Measurements from ENCODE around the gene CADPS.

The CADPS gene

DNA sequence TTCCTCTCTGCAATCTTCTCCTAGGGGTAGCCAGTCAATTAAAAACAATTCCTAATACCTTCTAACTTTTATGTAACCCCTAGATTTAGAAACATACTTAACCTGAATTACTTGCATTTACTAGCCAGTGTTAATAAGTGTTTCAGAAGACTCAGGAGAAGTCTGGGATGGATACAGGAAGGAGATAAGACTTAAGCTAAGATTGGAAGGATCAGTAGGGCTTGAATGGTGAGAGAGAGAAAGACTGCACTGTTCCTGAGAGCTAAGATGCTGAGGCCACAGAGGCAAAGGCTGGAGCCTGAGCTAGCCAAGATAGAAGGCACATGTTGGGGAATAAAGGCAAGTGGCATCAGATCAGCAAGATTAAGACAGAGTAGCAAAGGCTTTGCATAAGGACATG lies 30.1 kb upstream of the CADPS start:
- no peaks in the 10 kb centered on the region for H3K27me3 ChIP-seq
- H3K4me3 ChIP-seq, result no peak overlapping the region
- H3K27ac ChIP-seq, result no peak overlapping the region
- no peaks in the 10 kb centered on the region for H4K20me1 ChIP-seq
- no peak for TF ChIP-seq Cebpa-rat (IDR thresholded peaks at IDR 0.05)
- no peak overlapping the region for H3K9ac ChIP-seq
- no peak overlapping the region for H3K4me2 ChIP-seq
- no peaks in the 10 kb centered on the region for H3K4me1 ChIP-seq
- H3K36me3 ChIP-seq, result no peaks in the 10 kb centered on the region
- no peaks in the 10 kb centered on the region; a peak in 1 of 22 replicates for H3K9me3 ChIP-seq (replicated peaks in 1 of 11)

DNA sequence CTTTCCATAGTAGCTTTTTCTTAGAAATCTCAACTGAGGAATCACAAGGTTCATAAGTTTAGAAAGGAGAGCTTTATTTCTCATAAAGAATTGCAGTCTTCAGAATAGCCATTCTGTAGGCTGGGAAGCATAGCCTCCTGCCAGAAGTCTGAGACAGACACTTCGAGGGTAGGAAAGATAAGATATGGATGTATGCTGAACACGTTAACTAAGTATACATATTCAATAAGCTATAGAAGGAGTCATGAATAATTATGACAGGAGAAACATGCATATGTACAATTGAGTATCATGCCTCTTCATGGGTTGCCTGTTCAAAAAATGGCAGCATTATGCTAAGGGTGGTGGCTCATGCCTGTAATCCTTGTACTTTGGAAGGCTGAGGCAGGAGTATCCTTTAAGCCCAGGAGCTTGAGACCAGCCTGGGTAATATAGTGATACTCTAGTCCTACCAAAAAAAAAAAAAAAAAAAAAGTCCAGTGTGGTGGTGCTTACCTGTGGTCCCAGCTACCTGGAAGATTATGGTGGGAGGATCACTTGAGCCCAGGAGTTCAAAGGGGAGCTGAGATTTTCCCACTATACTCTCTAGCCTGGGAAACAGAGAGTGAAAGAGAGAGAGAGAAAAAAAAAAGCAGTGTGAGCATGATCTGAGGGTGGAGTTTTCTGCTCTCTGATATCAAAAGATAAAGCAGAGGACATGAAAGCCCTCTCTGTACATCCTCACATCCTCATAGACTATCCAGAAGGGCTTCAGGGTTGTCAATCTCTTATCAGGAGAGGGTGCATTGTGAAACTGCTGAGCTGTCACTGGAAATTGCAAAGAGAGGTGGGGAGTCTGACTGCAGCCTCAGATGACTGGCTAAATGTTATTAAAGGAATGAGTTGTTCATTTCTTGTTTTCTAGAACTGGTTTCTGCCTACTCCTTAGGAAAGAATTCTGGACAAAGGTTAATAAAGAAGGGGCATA lies 23.6 kb upstream of the CADPS start:
- Histone ChIP-seq H4K20me1 (no peaks in the 10 kb centered on the region), H3K9me3 (replicated peaks in 1 of 11) (peaks cover 0 to 20% (median 0%) of the 10 kb centered on the region in 11 experiments; a peak in 7 of 22 replicates), H3K4me3 (no peak overlapping the region), H3K27me3 (no peaks in the 10 kb centered on the region), H3K4me2 (no peak overlapping the region; a peak in 1 of 22 replicates), H3K9ac (no peak overlapping the region), H3K27ac (no peak overlapping the region), H3K4me1 (peaks cover 0 to 18% (median 10%) of the 10 kb centered on the region in 10 experiments; a peak in 11 of 20 replicates), H3K36me3 (no peaks in the 10 kb centered on the region)
- TF ChIP-seq Cebpa-rat (IDR thresholded peaks at IDR 0.05), result no peak

DNA sequence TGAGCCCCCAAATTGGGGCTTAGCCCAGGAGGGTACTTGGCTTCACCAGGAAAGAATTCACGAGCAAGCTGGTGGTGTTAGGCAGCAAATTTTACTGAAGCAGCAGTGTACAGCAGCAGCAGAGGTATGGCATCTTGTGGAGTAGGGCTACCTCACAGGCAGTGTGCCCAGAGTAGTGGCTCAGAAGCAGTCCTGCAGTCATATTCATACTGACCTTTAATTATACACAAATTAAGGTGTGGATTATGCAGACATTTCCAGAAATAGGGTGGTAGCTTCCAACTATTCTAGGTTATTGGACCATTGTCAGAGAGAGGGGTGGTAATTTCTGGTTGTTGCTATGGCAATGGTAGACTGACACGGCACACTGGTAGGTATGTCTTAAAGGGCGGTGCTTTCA lies 20.7 kb upstream of the CADPS start:
- no peak overlapping the region for H3K4me3 ChIP-seq
- TF ChIP-seq Cebpa-rat (IDR thresholded peaks at IDR 0.05), result no peak
- peaks cover 0 to 18% (median 10%) of the 10 kb centered on the region in 10 experiments; a peak in 11 of 20 replicates for H3K4me1 ChIP-seq

DNA sequence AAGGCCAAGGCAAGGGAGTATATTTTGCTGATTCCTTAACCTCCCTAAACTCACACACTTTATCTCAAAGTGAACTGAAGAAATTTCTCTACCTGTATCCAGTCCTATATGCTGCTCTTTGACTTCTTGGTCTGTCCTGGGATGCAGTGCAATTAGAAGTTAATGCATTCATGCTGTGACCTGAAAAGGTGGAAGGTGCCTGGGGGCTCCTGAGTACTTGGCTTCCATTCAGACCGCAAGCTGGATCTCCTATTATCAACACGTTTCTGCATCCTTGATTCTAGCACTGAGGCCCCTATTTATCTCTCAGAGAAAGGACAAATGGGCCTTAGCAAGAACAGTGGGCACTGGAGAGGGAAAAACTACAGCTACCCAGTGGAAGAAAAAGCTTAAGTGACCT lies 17.7 kb upstream of the CADPS start:
- no peak overlapping the region for H3K4me3 ChIP-seq
- H3K27me3 ChIP-seq, result no peaks in the 10 kb centered on the region
- H3K27ac ChIP-seq, result no peak overlapping the region
- H3K4me1 ChIP-seq, result peaks cover 0 to 14% (median 10%) of the 10 kb centered on the region in 10 experiments; a peak in 11 of 20 replicates
- H3K4me2 ChIP-seq, result no peak overlapping the region
- H3K36me3 ChIP-seq, result no peaks in the 10 kb centered on the region
- TF ChIP-seq Cebpa-rat (IDR thresholded peaks at IDR 0.05), result no peak
- H4K20me1 ChIP-seq, result no peaks in the 10 kb centered on the region
- peaks cover 0 to 24% (median 0%) of the 10 kb centered on the region in 11 experiments; a peak in 7 of 22 replicates for H3K9me3 ChIP-seq (replicated peaks in 1 of 11)
- no peak overlapping the region for H3K9ac ChIP-seq

More for the DNA sequence above, 20.7 kb upstream of the CADPS start:
- Histone ChIP-seq H3K36me3 (no peaks in the 10 kb centered on the region), H4K20me1 (no peaks in the 10 kb centered on the region), H3K27me3 (no peaks in the 10 kb centered on the region), H3K27ac (no peak overlapping the region), H3K4me2 (no peak overlapping the region), H3K9ac (no peak overlapping the region), H3K9me3 (replicated peaks in 1 of 11) (peaks cover 0 to 24% (median 0%) of the 10 kb centered on the region in 11 experiments; a peak in 7 of 22 replicates)

DNA sequence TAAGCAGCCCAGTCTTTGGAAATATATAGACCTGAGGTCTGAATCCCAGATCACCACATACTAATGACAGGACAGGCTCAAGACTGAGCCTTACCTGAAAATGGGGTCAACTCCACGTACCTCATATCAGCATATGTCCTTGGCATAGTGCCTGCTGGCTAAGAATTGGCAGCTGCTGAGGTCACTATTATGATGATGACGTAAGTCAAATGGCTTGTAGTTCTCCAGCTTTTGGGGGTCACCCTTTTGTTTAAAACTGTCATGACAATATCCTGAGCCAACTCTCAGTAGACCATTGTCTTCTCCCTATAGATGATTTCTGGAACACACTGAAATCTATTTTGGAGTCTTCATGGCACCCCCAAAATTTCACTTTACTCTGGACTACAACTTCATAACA lies 16.8 kb upstream of the CADPS start:
- Histone ChIP-seq H3K36me3 (no peaks in the 10 kb centered on the region), H3K9ac (no peak overlapping the region), H4K20me1 (no peaks in the 10 kb centered on the region), H3K4me3 (no peak overlapping the region), H3K27ac (no peak overlapping the region), H3K27me3 (no peaks in the 10 kb centered on the region), H3K4me1 (peaks cover 0 to 14% (median 10%) of the 10 kb centered on the region in 10 experiments; a peak in 11 of 20 replicates), H3K9me3 (replicated peaks in 1 of 11) (peaks cover 0 to 24% (median 0%) of the 10 kb centered on the region in 11 experiments; a peak in 7 of 22 replicates), H3K4me2 (no peak overlapping the region)
- TF ChIP-seq Cebpa-rat (IDR thresholded peaks at IDR 0.05), result no peak

DNA sequence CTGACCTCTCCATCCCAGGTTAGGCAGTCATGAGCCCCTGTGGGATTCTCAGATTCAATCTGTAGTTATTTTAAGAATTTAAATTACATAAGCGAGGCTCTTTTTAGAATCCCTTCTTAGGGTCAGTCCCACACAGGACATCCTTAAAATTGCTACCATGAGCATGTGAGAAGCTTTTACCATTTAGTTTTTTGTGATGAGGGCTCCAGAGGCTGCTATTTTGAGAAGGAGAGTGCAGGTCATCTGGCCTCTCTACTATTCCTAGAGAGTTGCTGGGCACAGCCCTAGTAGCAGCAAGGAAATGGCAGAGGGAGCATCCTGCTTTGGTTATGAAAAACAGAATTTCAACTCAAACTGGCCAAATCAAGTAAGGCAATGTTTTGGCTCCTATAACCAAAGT lies 13.6 kb upstream of the CADPS start:
- no peaks in the 10 kb centered on the region for H3K36me3 ChIP-seq
- peaks cover 0 to 7% (median 0%) of the 10 kb centered on the region in 11 experiments; a peak in 4 of 22 replicates for H3K9me3 ChIP-seq (replicated peaks in 1 of 11)
- H3K4me3 ChIP-seq, result no peak overlapping the region
- no peaks in the 10 kb centered on the region for H3K27me3 ChIP-seq
- H3K4me1 ChIP-seq, result no peaks in the 10 kb centered on the region; a peak in 1 of 20 replicates
- no peak overlapping the region for H3K27ac ChIP-seq
- no peak for TF ChIP-seq Cebpa-rat (IDR thresholded peaks at IDR 0.05)
- H3K4me2 ChIP-seq, result no peak overlapping the region
- no peaks in the 10 kb centered on the region for H4K20me1 ChIP-seq
- no peak overlapping the region for H3K9ac ChIP-seq

DNA sequence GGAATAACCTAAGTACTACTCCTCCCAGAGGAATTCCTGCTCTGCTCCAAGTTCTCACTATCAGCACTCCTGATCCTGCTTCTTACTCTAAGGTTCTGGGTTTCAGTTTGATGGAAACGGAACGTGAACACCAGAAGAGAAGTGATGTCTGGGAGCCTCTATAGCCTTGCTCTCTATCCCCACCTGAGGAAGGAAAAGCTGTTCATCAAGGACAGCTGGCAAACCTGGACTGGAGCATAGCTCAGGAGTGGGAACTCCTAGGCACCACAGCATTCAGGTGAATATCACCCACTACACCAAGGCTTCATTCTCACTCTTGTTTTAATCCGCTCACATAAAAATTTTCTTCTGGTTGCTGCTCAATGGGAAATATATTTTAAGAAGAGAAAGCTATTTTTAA lies 13.0 kb upstream of the CADPS start:
- TF ChIP-seq Cebpa-rat (IDR thresholded peaks at IDR 0.05), result no peak
- Histone ChIP-seq H3K27me3 (no peaks in the 10 kb centered on the region), H3K27ac (no peak overlapping the region), H3K4me2 (no peak overlapping the region), H3K9me3 (replicated peaks in 1 of 11) (0 out of 22 replicates have a peak, but pooled peaks cover 0 to 1% (median 0%) of the 10 kb centered on the region in 11 experiments), H3K36me3 (no peaks in the 10 kb centered on the region), H3K4me3 (no peak overlapping the region), H4K20me1 (no peaks in the 10 kb centered on the region), H3K4me1 (no peaks in the 10 kb centered on the region; a peak in 1 of 20 replicates), H3K9ac (no peak overlapping the region)

DNA sequence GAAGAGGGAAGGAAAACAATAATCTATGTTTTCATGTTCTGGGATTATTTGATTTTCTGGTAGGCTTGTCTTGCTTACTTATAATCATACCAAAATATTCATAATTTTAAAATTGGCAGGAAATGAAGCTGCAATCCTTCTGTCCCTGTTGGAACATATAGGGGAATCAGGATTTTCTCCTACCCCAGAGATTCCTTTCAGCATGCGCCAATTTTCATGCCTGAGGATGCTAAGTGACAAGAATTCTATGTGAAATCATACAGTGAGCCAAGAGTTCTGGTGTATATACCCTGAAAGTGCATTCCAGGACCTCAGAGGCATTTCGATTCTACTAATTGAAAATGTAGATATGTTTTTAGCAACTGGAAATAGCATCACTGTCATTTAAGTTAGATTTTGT lies 9.9 kb upstream of the CADPS start:
- Histone ChIP-seq H4K20me1 (no peaks in the 10 kb centered on the region), H3K27me3 (no peaks in the 10 kb centered on the region), H3K9ac (no peak overlapping the region), H3K4me2 (no peak overlapping the region), H3K4me1 (no peaks in the 10 kb centered on the region; a peak in 1 of 20 replicates), H3K9me3 (replicated peaks in 1 of 11) (peaks cover 0 to under 1% (median 0%) of the 10 kb centered on the region in 11 experiments; a peak in 1 of 22 replicates), H3K4me3 (no peak overlapping the region), H3K36me3 (no peaks in the 10 kb centered on the region), H3K27ac (no peak overlapping the region)
- no peak for TF ChIP-seq Cebpa-rat (IDR thresholded peaks at IDR 0.05)

DNA sequence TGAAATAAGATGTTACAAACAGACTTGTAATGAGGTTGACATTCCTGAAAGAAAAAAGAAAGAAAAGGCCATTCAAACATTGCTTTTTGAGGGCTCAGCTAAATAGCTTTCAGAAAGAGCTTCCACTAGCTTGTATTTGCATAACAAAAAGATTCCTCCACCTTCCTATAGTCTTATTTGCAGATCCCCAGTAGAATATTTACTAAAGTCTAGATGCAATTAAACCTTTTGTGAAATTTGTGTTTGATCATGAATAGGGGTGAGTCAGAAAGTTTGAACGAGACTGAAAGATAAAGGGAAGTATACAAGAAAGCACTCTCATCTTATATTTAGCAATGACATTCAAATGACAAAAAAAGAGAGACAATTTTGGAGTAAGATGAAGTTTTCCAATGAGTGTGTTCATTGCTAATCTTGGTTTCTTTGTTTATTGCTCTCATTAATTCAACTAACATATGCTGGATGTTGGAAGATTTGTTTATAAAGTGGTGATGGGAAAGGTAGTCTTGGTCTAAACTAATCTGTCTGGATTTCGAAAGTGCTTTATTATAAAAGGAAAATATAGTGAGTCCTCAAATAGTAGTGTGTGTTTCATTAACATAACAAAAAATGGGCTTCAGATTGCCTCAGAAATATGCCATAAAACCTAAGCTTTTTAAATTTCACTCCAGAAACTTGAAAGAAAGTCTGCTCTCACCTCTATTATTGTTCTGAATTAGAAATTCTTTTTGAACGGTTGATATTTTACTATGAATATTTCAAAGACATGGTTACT lies 9.1 kb upstream of the CADPS start:
- H3K27me3 ChIP-seq, result no peaks in the 10 kb centered on the region
- no peak overlapping the region for H3K9ac ChIP-seq
- H3K4me3 ChIP-seq, result no peak overlapping the region
- no peaks in the 10 kb centered on the region for H4K20me1 ChIP-seq
- no peak overlapping the region for H3K27ac ChIP-seq
- no peaks in the 10 kb centered on the region; a peak in 1 of 20 replicates for H3K4me1 ChIP-seq
- H3K4me2 ChIP-seq, result no peak overlapping the region; a peak in 2 of 22 replicates
- no peak for TF ChIP-seq Cebpa-rat (IDR thresholded peaks at IDR 0.05)
- no peaks in the 10 kb centered on the region for H3K36me3 ChIP-seq
- H3K9me3 ChIP-seq (replicated peaks in 1 of 11), result peaks cover 0 to 9% (median 0%) of the 10 kb centered on the region in 11 experiments; a peak in 2 of 22 replicates
